ENCODE measurements around the gene VSTM2L.

VSTM2L gene

GRCh38 chr20:37986044-37986858, 83.3 kb downstream of the VSTM2L start:
- DNase-seq (ENCODE audit: low read depth in 2 of 3, low spot score in 2 of 3) = no peak

- no peak for DNase-seq (ENCODE audit: low read depth in 2 of 3, low spot score in 2 of 3)
These were observed 84.1 kb downstream of the VSTM2L start for GRCh38 chr20:37986873-37987601.

DNA sequence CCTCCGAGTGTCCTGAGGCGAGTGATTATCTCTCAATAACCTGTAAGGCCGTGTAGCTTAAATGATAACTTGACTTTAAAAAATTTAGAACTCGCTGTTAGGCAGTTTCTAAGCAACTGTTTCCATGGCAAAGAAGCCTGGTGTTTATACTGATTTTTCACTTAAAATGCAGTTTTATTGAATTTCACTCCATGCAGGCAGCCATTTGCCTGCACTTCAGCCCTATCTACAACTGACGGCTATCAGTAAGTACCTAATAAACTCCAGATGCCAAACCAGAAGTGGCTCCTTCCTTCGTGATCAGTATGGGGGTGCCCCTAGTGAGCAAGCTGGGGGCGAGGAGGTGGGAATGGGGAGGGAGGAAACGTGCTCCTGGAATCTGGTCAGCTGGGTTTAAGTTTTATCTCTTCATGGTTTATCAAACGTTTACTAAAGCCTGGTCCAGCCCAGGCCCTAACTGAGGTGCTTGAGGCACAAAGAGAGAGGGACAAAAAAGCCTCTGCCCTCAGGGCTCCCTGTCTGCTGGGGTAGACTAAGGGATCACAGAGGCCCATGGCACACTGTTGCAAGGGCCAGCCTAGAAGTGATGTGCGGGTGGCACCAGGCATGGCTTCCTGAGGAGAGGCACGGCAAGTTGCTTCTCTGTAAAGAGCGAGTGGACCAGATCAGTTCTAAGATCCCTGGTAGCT, 84.8 kb downstream of the VSTM2L start:
- no peak for DNase-seq (ENCODE audit: low read depth in 2 of 3, low spot score in 2 of 3)

DNA sequence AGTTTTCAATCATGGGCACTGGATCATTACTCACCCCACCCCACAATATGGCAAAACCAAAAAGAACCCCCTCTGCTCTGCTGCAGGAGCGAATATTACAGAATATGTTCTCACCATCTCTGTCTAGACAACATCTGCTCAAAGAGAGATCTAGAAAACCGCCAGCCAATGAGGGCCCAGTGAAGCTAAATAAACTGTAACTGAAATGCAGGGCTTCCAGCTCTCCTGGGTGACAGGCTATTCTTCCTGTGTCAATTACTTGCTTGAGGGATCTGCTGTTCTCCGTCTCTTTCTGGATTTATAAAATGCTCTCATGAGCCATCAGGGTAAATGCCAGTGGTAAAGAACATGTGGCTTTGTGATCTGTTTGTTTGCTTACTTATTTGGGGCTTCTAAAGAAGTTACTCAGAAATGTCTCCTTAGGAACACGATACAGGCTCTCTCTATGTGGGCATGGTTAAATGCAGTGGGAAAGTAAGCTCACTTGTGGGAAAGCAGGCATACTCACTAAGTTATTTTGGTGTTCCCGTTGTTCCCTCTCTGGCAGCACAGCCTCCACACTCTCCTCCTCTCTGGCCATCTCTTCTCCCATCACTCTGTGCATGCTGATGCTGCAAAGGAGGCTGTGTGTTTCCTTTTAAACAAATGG, 85.5 kb downstream of the VSTM2L start:
- no peak for DNase-seq (ENCODE audit: low read depth in 2 of 3, low spot score in 2 of 3)

- DNase-seq (ENCODE audit: low read depth in 2 of 3, low spot score in 2 of 3) = no peak
These were observed 86.8 kb downstream of the VSTM2L start for GRCh38 chr20:37989601-37990295.

- peak in 2 of 3 experiments; percentile 34 to 60 for DNase-seq (ENCODE audit: low read depth in 2 of 3, low spot score in 2 of 3)
These were observed 87.7 kb downstream of the VSTM2L start for GRCh38 chr20:37990571-37991151.

- no peak for DNase-seq (ENCODE audit: low read depth in 2 of 3, low spot score in 2 of 3)
These were observed 88.4 kb downstream of the VSTM2L start for GRCh38 chr20:37991157-37991866.

GRCh38 chr20:37991908-37992307, 89.0 kb downstream of the VSTM2L start:
- DNase-seq (ENCODE audit: low read depth in 2 of 3, low spot score in 2 of 3) = no peak

GRCh38 chr20:37992802-37993409, 90.0 kb downstream of the VSTM2L start:
- DNase-seq (ENCODE audit: low read depth in 2 of 3, low spot score in 2 of 3) = no peak

- no peak for DNase-seq (ENCODE audit: low read depth in 2 of 3, low spot score in 2 of 3)
These were observed 91.6 kb downstream of the VSTM2L start for GRCh38 chr20:37994512-37994911.
